Skeletal muscle cell (primary cell): ENCODE measurements around the gene MAPK1IP1L.
"Not testable (repeated sequence)": the region's sequence is repeated elsewhere in the genome, so short reads cannot be mapped to it uniquely, and the experiment has no call there.

Source experiments
- DNase-seq: peaks from one replicate; pipeline ENCODE4 v3.0.0-alpha.2; 2010; ENCODE audit warnings: low read depth
- H3K4me3 ChIP-seq: 2 replicates; pipeline ENCODE4 v1.5.1; 2011; ENCODE audit warnings: low read depth, mild to moderate bottlenecking, control low read depth, low read length, moderate library complexity

MAPK1IP1L gene

DNA sequence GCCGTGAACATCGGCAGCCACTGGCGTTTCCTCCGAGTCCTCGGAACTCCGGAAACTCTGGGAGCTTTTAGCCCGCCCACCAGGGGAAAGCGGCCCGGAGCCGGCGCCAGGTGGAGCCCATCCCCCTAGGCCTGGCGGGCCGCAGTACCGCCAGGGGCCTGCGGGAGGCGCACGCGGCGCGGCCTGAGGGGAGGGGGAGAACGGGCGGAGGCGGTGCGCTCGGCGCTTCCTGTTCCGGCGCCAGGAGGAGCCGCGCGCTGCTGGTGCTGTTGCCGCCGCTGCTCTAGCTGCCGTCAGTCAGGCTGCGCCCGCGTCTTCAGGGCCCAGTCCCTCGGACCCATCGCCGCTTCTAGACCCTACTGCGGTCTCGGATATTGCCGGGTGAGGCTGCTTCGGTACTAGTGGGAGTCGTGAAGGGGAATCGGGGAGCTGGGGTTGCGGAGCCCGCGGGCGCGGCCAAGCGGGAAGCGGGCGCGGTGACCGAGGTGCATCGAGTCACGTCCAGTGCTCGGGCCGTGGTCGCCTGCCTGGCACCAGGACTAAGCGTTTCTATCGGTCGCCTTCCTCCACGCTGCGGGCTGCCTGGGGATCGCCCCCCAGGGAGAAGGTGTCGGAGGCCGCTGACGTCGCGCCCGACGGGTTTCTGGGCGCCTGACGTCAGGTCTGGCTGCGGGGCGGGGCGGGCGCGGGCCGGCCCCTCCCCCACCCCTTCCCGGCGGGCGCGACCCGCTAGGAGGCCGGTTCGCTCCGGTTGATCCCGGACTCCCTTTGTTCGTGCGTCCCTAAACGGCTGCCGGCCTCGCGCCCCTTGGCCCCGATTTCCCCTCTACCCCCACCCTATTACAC lies at the start of gene MAPK1IP1L:
Gene MAPK1IP1L, plus strand, starts transcription at position 225 of the 846 bp plus-strand sequence. CDS start 10,037 bp downstream, outside the sequence.
- peak within 1 kb of the TSS; percentile 91 for H3K4me3 ChIP-seq
- peak; percentile 65 for DNase-seq

GRCh38 chr14:55005071-55005470 lies 46.4 kb upstream of the MAPK1IP1L start:
- DNase-seq = no peak
- H3K4me3 ChIP-seq = no peak overlapping the region

GRCh38 chr14:55015006-55015405 lies 36.4 kb upstream of the MAPK1IP1L start:
- no peak for DNase-seq
- no peak overlapping the region for H3K4me3 ChIP-seq

GRCh38 chr14:55019968-55020554 lies 31.4 kb upstream of the MAPK1IP1L start:
- no peak overlapping the region for H3K4me3 ChIP-seq
- no peak for DNase-seq

DNA sequence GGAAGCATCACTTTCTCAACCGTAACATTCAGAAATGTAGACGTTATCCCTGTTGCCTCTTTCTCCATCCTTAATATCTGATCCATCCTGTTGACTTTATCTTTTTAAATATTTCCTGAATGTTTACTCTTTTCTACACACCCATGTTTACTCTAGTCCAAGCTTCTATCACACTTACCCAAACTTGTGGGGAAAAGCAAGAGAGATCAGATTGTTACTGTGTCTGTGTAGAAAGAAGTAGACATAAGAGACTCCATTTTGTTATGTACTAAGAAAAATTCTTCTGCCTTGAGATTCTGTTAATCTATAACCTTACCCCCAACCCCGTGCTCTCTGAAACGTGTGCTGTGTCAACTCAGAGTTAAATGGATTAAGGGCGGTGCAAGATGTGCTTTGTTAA lies 27.1 kb upstream of the MAPK1IP1L start:
- not testable (repeated sequence) for H3K4me3 ChIP-seq, DNase-seq

DNA sequence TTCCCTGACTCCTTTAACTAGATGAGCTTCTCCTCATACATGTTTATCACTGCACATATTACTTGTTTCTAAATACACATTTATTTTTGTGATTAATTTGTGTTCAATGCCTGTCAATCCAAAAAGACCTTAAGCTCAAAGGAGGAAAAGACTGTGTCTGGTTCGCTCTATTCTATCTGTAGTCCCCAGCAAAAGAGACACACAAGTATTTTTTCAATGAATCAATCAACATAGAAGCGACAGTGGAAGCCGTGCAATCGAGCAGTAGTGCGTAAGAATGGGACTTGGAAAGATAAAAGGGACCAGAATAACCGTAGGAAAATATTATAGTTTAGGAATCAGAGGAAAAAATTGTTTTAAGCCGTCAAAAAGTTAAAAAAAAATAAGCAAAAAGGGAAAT lies 25.5 kb upstream of the MAPK1IP1L start:
- DNase-seq = no peak
- peak overlapping the region; percentile 80 for H3K4me3 ChIP-seq

GRCh38 chr14:55026441-55026792 lies 25.0 kb upstream of the MAPK1IP1L start:
- peak overlapping the region; percentile 80 for H3K4me3 ChIP-seq
- no peak for DNase-seq

GRCh38 chr14:55026793-55027561 lies 24.5 kb upstream of the MAPK1IP1L start, which contains the start of the genes SOCS4 and WDHD1:
SOCS4 (plus strand) TSS chr14:55027236; CDS start chr14:55043042, 15,806 bp downstream.
WDHD1 (minus strand) TSS chr14:55027099; CDS start chr14:55026787, 312 bp downstream.
- H3K4me3 ChIP-seq = peak within 1 kb of the TSS; percentile 80
- peak; percentile 73 for DNase-seq

DNA sequence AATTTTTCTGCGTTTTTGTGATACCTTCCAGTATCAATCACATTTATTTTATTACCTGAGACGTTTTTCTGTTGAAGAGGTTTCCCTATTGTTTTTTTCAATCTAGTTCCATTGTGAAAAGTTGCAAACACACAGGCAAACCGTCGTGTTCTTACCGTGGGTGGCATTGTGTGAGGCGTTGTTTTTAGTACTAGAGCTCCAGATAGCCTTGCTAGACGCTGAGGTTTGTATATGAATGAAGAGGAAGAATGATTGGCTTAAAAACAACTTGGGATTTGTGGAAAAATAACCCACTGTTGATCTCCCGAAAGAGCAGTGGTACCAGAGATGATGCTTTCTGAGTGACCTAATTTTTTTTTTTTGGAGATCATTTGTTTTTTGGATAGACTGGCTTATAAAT lies 23.4 kb upstream of the MAPK1IP1L start:
- peak overlapping the region; percentile 80 for H3K4me3 ChIP-seq
- no peak for DNase-seq

- H3K4me3 ChIP-seq = peak overlapping the region; percentile 80
- DNase-seq = no peak
Measured at GRCh38 chr14:55028476-55028875, 23.0 kb upstream of the MAPK1IP1L start.

DNA sequence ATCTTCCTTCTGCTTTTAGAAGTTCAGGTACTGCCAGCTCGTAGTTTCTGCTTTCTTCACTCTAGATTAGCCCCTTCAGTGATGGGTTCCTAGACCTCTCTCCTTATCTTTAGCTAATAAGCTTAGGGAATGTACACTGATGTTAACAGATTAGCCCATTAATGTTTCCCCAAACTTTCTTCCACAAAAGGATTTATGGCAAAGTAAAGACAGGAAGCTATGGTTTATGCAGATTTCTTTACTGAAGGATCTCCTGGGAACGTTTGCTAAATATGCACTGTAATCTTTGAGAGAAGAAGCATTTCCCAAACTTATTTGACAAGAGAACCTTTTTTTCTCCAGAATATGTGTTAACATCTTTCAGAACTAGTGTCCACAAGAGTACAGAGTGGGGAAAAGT lies 20.3 kb upstream of the MAPK1IP1L start:
- no peak for DNase-seq

GRCh38 chr14:55037995-55038394 lies 13.5 kb upstream of the MAPK1IP1L start:
- DNase-seq, H3K4me3 ChIP-seq: not testable (repeated sequence)

More for the DNA sequence above, 20.3 kb upstream of the MAPK1IP1L start:
- H3K4me3 ChIP-seq = no peak overlapping the region

DNA sequence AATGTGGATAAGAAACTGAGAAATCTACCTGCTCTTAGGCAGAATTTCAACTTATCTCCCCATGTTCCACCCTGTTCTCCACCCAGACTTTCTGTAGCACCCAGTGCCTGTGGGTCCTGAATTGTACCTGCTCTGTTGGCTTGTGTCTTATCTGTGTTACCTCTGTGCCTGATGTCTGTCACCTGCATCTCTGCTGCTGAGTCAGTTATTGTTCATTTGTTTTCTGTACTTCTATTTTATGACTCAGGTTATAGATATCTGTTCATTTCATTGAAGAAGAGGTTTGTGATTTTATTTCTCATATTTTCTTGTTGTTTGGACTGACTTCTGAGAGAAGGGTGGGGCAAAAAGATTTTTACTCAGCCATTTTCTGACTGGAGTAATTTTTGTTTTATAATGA lies 12.7 kb upstream of the MAPK1IP1L start:
- H3K4me3 ChIP-seq = no peak overlapping the region
- DNase-seq = no peak

DNA sequence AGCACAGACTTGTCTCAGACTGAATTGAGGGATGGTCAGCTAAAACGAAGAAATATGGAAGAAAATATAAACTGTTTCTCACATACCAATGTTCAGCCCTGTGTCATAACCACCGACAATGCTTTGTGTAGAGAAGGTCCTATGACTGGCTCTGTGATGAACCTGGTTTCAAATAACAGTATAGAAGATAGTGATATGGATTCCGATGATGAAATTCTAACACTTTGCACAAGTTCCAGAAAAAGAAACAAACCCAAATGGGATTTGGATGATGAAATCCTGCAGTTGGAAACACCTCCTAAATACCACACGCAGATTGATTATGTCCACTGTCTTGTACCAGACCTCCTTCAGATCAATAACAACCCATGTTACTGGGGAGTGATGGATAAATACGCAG lies 7.9 kb upstream of the MAPK1IP1L start:
- H3K4me3 ChIP-seq = no peak overlapping the region
- no peak for DNase-seq

DNA sequence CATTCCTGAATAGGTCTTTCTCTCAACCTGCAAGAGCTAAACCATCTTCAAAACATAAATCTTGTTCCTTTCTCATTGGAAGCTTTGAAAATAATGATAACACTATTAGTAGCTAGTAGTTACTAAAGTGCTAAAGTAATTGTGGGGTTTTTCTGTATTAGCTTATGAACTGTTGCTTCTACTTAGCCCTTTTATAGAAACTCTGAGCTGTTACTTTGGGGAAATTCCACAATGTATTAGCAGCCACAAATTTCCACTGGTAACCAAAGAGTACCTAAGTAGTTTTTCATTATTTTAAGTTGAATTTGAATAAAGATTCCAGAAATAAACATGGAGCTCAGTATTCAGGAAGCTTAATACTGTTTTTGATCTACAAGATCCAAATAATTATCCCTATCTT lies 6.4 kb upstream of the MAPK1IP1L start:
- no peak overlapping the region for H3K4me3 ChIP-seq

DNA sequence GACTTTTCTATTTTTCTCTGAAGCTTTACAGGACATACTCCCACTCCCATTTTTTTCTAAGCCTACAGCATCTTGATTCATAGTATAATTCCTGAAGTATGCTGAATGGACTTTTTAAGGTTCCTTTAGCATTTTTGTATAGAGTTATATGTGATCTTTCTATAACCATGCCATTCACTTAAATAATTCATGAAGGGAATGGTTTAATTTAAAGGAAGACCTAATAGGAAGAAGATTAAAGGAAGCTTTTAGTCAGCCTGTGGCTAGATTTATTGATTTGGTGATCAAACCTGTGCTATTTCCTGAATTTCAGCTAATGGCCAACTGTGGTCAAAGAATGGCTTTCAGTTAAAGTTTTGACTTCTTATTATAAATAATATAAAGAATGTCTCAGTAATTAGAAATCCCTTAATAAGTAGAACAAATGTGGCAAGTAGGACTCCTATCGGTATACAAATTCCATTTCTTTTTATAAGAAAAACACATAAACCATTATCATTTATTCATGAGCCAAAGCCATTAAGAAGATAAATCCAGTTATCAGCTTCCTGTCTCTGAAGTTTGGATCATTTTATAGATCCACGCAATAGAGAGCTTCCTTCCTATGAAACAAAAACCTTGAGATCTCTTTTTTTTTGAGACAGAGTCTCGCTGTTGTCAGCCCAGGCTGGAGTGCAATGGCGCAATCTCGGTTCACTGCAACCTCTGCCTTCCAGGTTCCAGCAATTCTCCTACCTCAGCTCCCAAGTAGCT lies 4.0 kb upstream of the MAPK1IP1L start:
- DNase-seq = no peak
- H3K4me3 ChIP-seq = no peak overlapping the region

More for the DNA sequence above, 6.4 kb upstream of the MAPK1IP1L start:
- DNase-seq = no peak

DNA sequence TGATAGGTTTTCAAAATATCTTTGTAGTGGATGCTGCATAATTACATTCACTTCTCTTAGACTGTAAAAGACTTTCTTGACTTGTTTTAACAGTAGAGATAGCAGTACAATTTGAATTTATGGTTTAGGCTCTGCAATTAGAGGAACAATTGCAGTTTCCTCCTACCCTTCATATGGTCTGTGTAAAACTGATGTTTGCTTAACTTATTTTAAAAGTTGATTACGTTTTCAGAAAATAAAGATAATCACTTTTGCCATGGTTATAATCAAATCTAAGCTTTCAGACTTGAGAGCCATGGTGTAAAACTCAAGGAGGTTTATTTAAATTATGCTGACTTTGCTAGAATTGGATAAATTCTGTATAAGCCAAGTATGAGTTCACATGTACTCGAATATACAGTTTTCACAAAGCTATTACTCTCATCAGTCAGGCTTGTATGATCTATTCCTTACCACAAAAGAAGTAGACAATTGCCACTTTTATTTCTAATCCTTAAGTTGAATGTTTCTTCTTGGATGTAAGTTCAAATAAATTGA lies 2.5 kb upstream of the MAPK1IP1L start:
- no peak overlapping the region for H3K4me3 ChIP-seq
- DNase-seq = no peak

DNA sequence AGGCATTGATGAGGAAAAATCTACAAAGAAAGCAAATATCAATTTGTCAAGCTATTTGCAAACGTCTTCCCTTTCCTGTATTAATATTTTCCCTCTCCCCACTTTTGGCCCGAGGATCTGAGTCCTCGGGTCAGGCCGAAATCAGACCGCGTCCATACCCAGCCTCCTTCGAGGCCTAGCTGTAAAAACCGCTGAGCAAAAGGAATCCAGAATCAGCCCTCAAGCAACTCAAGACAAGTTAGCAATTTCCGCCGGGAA lies 353 bp upstream of the MAPK1IP1L start:
- DNase-seq = no peak
- H3K4me3 ChIP-seq = peak overlapping the region; percentile 91

DNA sequence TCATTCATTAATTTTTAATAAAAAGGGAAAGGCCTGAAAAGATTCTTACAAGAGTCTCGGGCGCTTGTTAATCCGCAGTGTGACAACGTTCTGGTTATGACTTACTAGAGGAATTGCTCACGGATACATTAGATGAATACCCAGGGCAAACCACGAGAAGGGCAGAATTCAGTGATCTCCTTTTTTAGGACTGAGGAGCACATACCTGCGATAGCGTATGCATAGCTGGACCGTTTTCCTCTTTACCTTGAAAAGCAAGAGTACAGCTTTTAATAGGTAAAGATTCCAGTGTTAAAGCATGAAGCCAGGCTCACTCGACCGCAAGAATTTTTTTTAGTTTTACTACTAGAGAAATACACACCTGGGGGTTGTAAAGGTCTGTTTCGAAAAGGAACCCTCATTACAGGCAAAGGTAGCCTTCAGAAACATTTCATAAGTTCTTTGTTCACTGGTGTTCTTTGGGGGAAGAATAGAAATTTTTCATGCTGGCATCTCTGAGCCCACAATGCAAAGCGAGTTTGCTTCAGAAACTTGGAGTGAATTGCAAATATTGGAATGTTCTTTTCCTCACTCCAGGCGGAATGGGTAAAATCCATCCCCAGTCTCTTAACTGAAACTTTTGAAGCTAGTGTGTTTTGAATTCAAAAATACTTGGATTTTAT lies 953 bp downstream of the MAPK1IP1L start:
- H3K4me3 ChIP-seq = peak overlapping the region; percentile 91
- DNase-seq = no peak
